ENCODE measurements around the gene MAGIX.
"Not testable (repeated sequence)": the region's sequence is repeated elsewhere in the genome, so short reads cannot be mapped to it uniquely, and the experiment has no call there.

The MAGIX gene

GRCh38 chrX:49162620-49163019, at the start of gene MAGIX:
Gene MAGIX (plus strand): TSS chrX:49162758. CDS start chrX:49162890, 132 bp downstream.
- DNase-seq (ENCODE audit: low read depth in 2 of 2): no peak

GRCh38 chrX:49116076-49116475, 46.5 kb upstream of the MAGIX start:
- no peak for DNase-seq (ENCODE audit: low read depth in 2 of 2)

- DNase-seq (ENCODE audit: low read depth in 2 of 2): no peak
Observed at GRCh38 chrX:49116716-49117115, 45.8 kb upstream of the MAGIX start.

- no peak for DNase-seq (ENCODE audit: low read depth in 2 of 2)
Observed at GRCh38 chrX:49117581-49117980, 45.0 kb upstream of the MAGIX start.

GRCh38 chrX:49120091-49120490, 42.5 kb upstream of the MAGIX start:
- no peak for DNase-seq (ENCODE audit: low read depth in 2 of 2)

GRCh38 chrX:49122499-49122898, 40.1 kb upstream of the MAGIX start:
- no peak for DNase-seq (ENCODE audit: low read depth in 2 of 2)

GRCh38 chrX:49127742-49128258, 34.8 kb upstream of the MAGIX start:
- DNase-seq (ENCODE audit: low read depth in 2 of 2): not testable (repeated sequence)

GRCh38 chrX:49129427-49129826, 33.1 kb upstream of the MAGIX start:
- DNase-seq (ENCODE audit: low read depth in 2 of 2): no peak

- DNase-seq (ENCODE audit: low read depth in 2 of 2): not testable (repeated sequence)
Observed at GRCh38 chrX:49132275-49132674, 30.3 kb upstream of the MAGIX start.

GRCh38 chrX:49133759-49134158, 28.8 kb upstream of the MAGIX start:
- DNase-seq (ENCODE audit: low read depth in 2 of 2): no peak

GRCh38 chrX:49137492-49137891, 25.1 kb upstream of the MAGIX start:
- DNase-seq (ENCODE audit: low read depth in 2 of 2): no peak

GRCh38 chrX:49139713-49140112, 22.8 kb upstream of the MAGIX start:
- DNase-seq (ENCODE audit: low read depth in 2 of 2): no peak

GRCh38 chrX:49142264-49142663, 20.3 kb upstream of the MAGIX start:
- DNase-seq (ENCODE audit: low read depth in 2 of 2): not testable (repeated sequence)

- DNase-seq (ENCODE audit: low read depth in 2 of 2): not testable (repeated sequence)
Observed at GRCh38 chrX:49143154-49143553, 19.4 kb upstream of the MAGIX start.

GRCh38 chrX:49147282-49147681, 15.3 kb upstream of the MAGIX start:
- no peak for DNase-seq (ENCODE audit: low read depth in 2 of 2)

- DNase-seq (ENCODE audit: low read depth in 2 of 2): no peak
Observed at GRCh38 chrX:49147936-49148335, 14.6 kb upstream of the MAGIX start.

GRCh38 chrX:49148390-49149100, 14.0 kb upstream of the MAGIX start:
- not testable (repeated sequence) for DNase-seq (ENCODE audit: low read depth in 2 of 2)

- DNase-seq (ENCODE audit: low read depth in 2 of 2): not testable (repeated sequence)
Observed at GRCh38 chrX:49149291-49149690, 13.3 kb upstream of the MAGIX start.

- no peak for DNase-seq (ENCODE audit: low read depth in 2 of 2)
Observed at GRCh38 chrX:49153467-49153866, 9.1 kb upstream of the MAGIX start.

- DNase-seq (ENCODE audit: low read depth in 2 of 2): no peak
Observed at GRCh38 chrX:49155243-49155899, 7.2 kb upstream of the MAGIX start.

GRCh38 chrX:49155900-49156837, 6.4 kb upstream of the MAGIX start:
- DNase-seq (ENCODE audit: low read depth in 2 of 2): peak in 1 of 2 donors; percentile 68

- no peak for DNase-seq (ENCODE audit: low read depth in 2 of 2)
Observed at GRCh38 chrX:49157194-49157593, 5.4 kb upstream of the MAGIX start.
